ENCODE data around the gene MRGPRF.

MRGPRF gene

GRCh38 chr11:69053546-69054396 is 40.7 kb upstream of the MRGPRF start:
- no peak overlapping the region for H3K4me3 Mint-ChIP-seq
- no peak for ATAC-seq
- H3K4me1 Mint-ChIP-seq, result peaks cover 45% of the 10 kb centered on the region
- H3K36me3 Mint-ChIP-seq, result peaks cover 17% of the 10 kb centered on the region
- H3K27ac Mint-ChIP-seq, result no peak overlapping the region
- no peak for DNase-seq (ENCODE audit: low spot score in 2 of 2)
- no peaks in the 10 kb centered on the region for H3K9me3 Mint-ChIP-seq

GRCh38 chr11:69053169-69053477 is 40.1 kb upstream of the MRGPRF start:
- peaks cover 50% of the 10 kb centered on the region for H3K4me1 Mint-ChIP-seq
- DNase-seq (ENCODE audit: low spot score in 2 of 2) (no peak), ATAC-seq (no peak)
- H3K9me3 Mint-ChIP-seq, result no peaks in the 10 kb centered on the region
- H3K4me3 Mint-ChIP-seq, result no peak overlapping the region
- no peak overlapping the region for H3K27ac Mint-ChIP-seq
- H3K36me3 Mint-ChIP-seq, result peaks cover 17% of the 10 kb centered on the region

- H3K4me3 Mint-ChIP-seq, result peak overlapping the region; percentile 47
- H3K9me3 Mint-ChIP-seq, result no peaks in the 10 kb centered on the region
- peaks cover 53% of the 10 kb centered on the region for H3K4me1 Mint-ChIP-seq
- H3K27ac Mint-ChIP-seq, result peak overlapping the region; percentile 56
- peaks cover 17% of the 10 kb centered on the region for H3K36me3 Mint-ChIP-seq
- DNase-seq (ENCODE audit: low spot score in 2 of 2), result no peak
- ATAC-seq, result no peak
These were observed 39.5 kb upstream of the MRGPRF start for GRCh38 chr11:69052343-69053168.

GRCh38 chr11:69051381-69052342 is 38.6 kb upstream of the MRGPRF start:
- Mint-ChIP-seq H3K36me3 (peaks cover 17% of the 10 kb centered on the region), H3K9me3 (no peaks in the 10 kb centered on the region), H3K4me3 (peak overlapping the region; percentile 77), H3K4me1 (peaks cover 53% of the 10 kb centered on the region), H3K27ac (peak overlapping the region; percentile 56)
- DNase-seq (ENCODE audit: low spot score in 2 of 2) (no peak), ATAC-seq (no peak)

GRCh38 chr11:69050592-69051380 is 37.7 kb upstream of the MRGPRF start:
- Mint-ChIP-seq H3K4me3 (peak overlapping the region; percentile 77), H3K36me3 (peaks cover 10% of the 10 kb centered on the region), H3K27ac (peak overlapping the region; percentile 26), H3K4me1 (peaks cover 46% of the 10 kb centered on the region), H3K9me3 (no peaks in the 10 kb centered on the region)
- no peak for ATAC-seq
- DNase-seq (ENCODE audit: low spot score in 2 of 2), result no peak

- no peak for ATAC-seq
- DNase-seq (ENCODE audit: low spot score in 2 of 2), result no peak
- peak overlapping the region; percentile 92 for H3K27ac Mint-ChIP-seq
- H3K4me3 Mint-ChIP-seq, result peak overlapping the region; percentile 77
- H3K9me3 Mint-ChIP-seq, result no peaks in the 10 kb centered on the region
- peaks cover 36% of the 10 kb centered on the region for H3K4me1 Mint-ChIP-seq
- H3K36me3 Mint-ChIP-seq, result no peaks in the 10 kb centered on the region
These were observed 36.4 kb upstream of the MRGPRF start for GRCh38 chr11:69049490-69049867.

GRCh38 chr11:69048694-69049489 is 35.8 kb upstream of the MRGPRF start, which contains the start of gene TPCN2:
Gene TPCN2, plus strand, starts transcription at chr11:69048932. Its CDS starts 66 bp downstream, at chr11:69048998.
- DNase-seq (ENCODE audit: low spot score in 2 of 2), result peak; percentile 82 to 92
- peak; percentile 95 for ATAC-seq
- no peaks in the 10 kb centered on the region for H3K9me3 Mint-ChIP-seq
- peak within 1 kb of the TSS; percentile 77 for H3K4me3 Mint-ChIP-seq
- no peaks in the 10 kb centered on the region for H3K36me3 Mint-ChIP-seq
- H3K4me1 Mint-ChIP-seq, result peaks cover 36% of the 10 kb centered on the region
- peak within 1 kb of the TSS; percentile 92 for H3K27ac Mint-ChIP-seq

GRCh38 chr11:69048031-69048693 is 35.1 kb upstream of the MRGPRF start:
- peak overlapping the region; percentile 77 for H3K4me3 Mint-ChIP-seq
- DNase-seq (ENCODE audit: low spot score in 2 of 2) (no peak), ATAC-seq (peak; percentile 20)
- peaks cover 36% of the 10 kb centered on the region for H3K4me1 Mint-ChIP-seq
- H3K36me3 Mint-ChIP-seq, result no peaks in the 10 kb centered on the region
- H3K27ac Mint-ChIP-seq, result peak overlapping the region; percentile 92
- H3K9me3 Mint-ChIP-seq, result no peaks in the 10 kb centered on the region

- DNase-seq (ENCODE audit: low spot score in 2 of 2), result no peak
- no peak overlapping the region for H3K27ac Mint-ChIP-seq
- no peak for ATAC-seq
- H3K36me3 Mint-ChIP-seq, result no peaks in the 10 kb centered on the region
- no peaks in the 10 kb centered on the region for H3K9me3 Mint-ChIP-seq
- H3K4me1 Mint-ChIP-seq, result peaks cover 20% of the 10 kb centered on the region
- H3K4me3 Mint-ChIP-seq, result no peak overlapping the region
These were observed 31.3 kb upstream of the MRGPRF start for GRCh38 chr11:69044111-69045013.

- DNase-seq (ENCODE audit: low spot score in 2 of 2), result no peak
- Mint-ChIP-seq H3K4me1 (peaks cover 11% of the 10 kb centered on the region), H3K9me3 (no peaks in the 10 kb centered on the region), H3K36me3 (no peaks in the 10 kb centered on the region), H3K27ac (no peak overlapping the region), H3K4me3 (no peak overlapping the region)
- ATAC-seq, result no peak
These were observed 28.5 kb upstream of the MRGPRF start for GRCh38 chr11:69041516-69041915.

GRCh38 chr11:69040581-69041260 is 27.7 kb upstream of the MRGPRF start:
- Mint-ChIP-seq H3K9me3 (no peaks in the 10 kb centered on the region), H3K4me1 (peaks cover 11% of the 10 kb centered on the region), H3K4me3 (no peak overlapping the region), H3K36me3 (no peaks in the 10 kb centered on the region), H3K27ac (no peak overlapping the region)
- DNase-seq (ENCODE audit: low spot score in 2 of 2), result no peak
- peak; percentile 63 for ATAC-seq

GRCh38 chr11:69040051-69040450 is 27.0 kb upstream of the MRGPRF start:
- Mint-ChIP-seq H3K36me3 (no peaks in the 10 kb centered on the region), H3K27ac (no peak overlapping the region), H3K9me3 (no peaks in the 10 kb centered on the region), H3K4me3 (no peak overlapping the region), H3K4me1 (peaks cover 11% of the 10 kb centered on the region)
- peak; percentile 22 for ATAC-seq
- no peak for DNase-seq (ENCODE audit: low spot score in 2 of 2)
